ENCODE measurements around the gene GPR157. TPM values are rescaled to one million over a fixed set of nuclear protein-coding genes. Genes with fewer than 3 reads are reported as not detected.

Gene GPR157
- total and polyA plus RNA-seq, 2 of the 13 experiments (the other 11 are each of a cell fraction or from before 2014, with no cell fraction given), result 10.1 to 19.2 TPM

GRCh38 chr1:9112961-9113880 is 15.7 kb downstream of the GPR157 start (continued):
- TF ChIP-seq KDM6A (CRISPR knock-in tag; IDR thresholded peaks at IDR 0.05; ENCODE audit: low read depth), result peak; percentile 96
- TF ChIP-seq MYNN (CRISPR knock-in tag; IDR thresholded peaks at IDR 0.05; ENCODE audit: low read depth), result no peak
- TF ChIP-seq SMC3 (IDR thresholded peaks at IDR 0.05; ENCODE audit: low read length), result no peak
- TF ChIP-seq PITX1 (CRISPR knock-in tag; IDR thresholded peaks at IDR 0.05), result peak; percentile 100
- TF ChIP-seq ZNF703 (CRISPR knock-in tag; IDR thresholded peaks at IDR 0.05; ENCODE audit: borderline replicate concordance), result 0 out of 2 replicates have a peak, but pooled peaks have one; percentile 71
- TF ChIP-seq MTA3 (CRISPR knock-in tag; IDR thresholded peaks at IDR 0.05), result no peak
- peak; percentile 77; the same call in 1 of the 2 replicates for TF ChIP-seq NR2F2 (IDR thresholded peaks at IDR 0.05; ENCODE audit: borderline replicate concordance, low read depth)
- TF ChIP-seq ARNTL (CRISPR knock-in tag; IDR thresholded peaks at IDR 0.05), result peak; percentile 94
- TF ChIP-seq ZNF660 (CRISPR knock-in tag; IDR thresholded peaks at IDR 0.05; ENCODE audit: borderline replicate concordance, low read depth), result no peak

DNA sequence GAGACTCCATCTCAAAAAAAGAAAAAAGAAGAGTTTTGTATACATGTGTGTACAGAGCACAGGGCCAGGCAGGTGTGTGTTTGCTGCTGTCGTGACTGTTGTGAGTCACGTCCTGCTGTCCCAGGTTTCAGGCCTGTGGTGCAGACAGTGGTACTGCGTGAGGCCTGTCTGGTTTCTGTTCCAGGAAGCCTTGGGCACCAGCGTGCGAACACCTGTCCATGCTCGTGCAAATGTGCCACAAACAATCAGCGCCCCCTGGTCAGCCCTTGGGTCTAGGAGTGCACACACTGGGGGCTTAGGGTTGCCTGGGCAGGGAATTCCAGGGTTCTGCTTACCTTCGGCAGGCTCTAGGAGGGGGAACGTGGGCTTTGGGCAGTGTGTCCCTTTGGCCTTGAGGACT is 16.9 kb downstream of the GPR157 start:
- intact Hi-C loops (cut with micrococcal nuclease; ENCODE audit: unreplicated experiment), result loop anchor here (1.0 to 5.0 kb wide), 3 partner anchors 16 to 120 kb away; partner anchors contain the start of gene H6PD
- in situ Hi-C loops (cut with HindIII; ENCODE audit: extremely low pct_ligation_motif_present, low pct_unique_long_range_greater_than_20kb), result loop anchor here (5.0 kb wide), 2 partner anchors 85 to 135 kb away; no protein-coding TSS in a partner anchor
- peak overlapping the region; percentile 72; the same call in 1 of the 2 replicates for H3K9ac ChIP-seq (ENCODE audit: insufficient read depth, low read depth, low read length)
- ATAC-seq (peak; percentile 7; the same call in 2 of the 3 replicates), DNase-seq (ENCODE audit: low spot score) (peak; percentile 27), FAIRE-seq (no peak)
- no peaks in the 10 kb centered on the region for H3K27me3 ChIP-seq (ENCODE audit: control insufficient read depth in 1 of 2, insufficient read depth in 2 of 2, low read length in 2 of 2)
- peak overlapping the region; percentile 96 for H3K27ac ChIP-seq (ENCODE audit: extremely low read length, insufficient read depth, low read length)
- H2AFZ ChIP-seq (ENCODE audit: low read length), result no peak overlapping the region
- peak overlapping the region; percentile 40 for H3K4me2 ChIP-seq (ENCODE audit: low read depth, low read length)
- no peak overlapping the region for H3K4me3 ChIP-seq (replicated peaks in 1 of 3; ENCODE audit: insufficient read depth in 1 of 3, low read depth in 2 of 3, low read length in 3 of 3)
- no peaks in the 10 kb centered on the region for H3K9me3 ChIP-seq (ENCODE audit: low read length)
- H3K36me3 ChIP-seq (replicated peaks in 1 of 2; ENCODE audit: control insufficient read depth in 1 of 2, insufficient read depth in 2 of 2, low read length in 2 of 2), result peaks cover 6 to 12% of the 10 kb centered on the region in 2 experiments; a peak in 4 of 5 replicates
- H3K4me1 ChIP-seq (ENCODE audit: insufficient read depth, low read length), result peaks cover 56% of the 10 kb centered on the region
- POLR2A ChIA-PET, result interaction anchor here (1.0 to 3.0 kb wide), 5 partner anchors 12 to 121 kb away, joined by 3 to 25 read pairs (median 4); partner anchors contain the start of gene GPR157
- 51% methylated on average over 5 of the region's 9 CpGs for WGBS (ENCODE audit: low lambda C conversion rate)
- H4K20me1 ChIP-seq (ENCODE audit: insufficient read depth, low read length), result no peaks in the 10 kb centered on the region
- no TSS peak for BruUV-seq (replicated peaks)
- CTCF ChIA-PET (ENCODE audit: low intra/inter-chr PET ratio, low total read pairs), result interaction anchor here (1.0 kb wide), 1 partner anchor 82 kb away, joined by 3 read pairs; no protein-coding TSS in a partner anchor
- peaks cover 3% of the 10 kb centered on the region for H3K79me2 ChIP-seq (ENCODE audit: insufficient read depth, low read length)
- TF ChIP-seq, protein P1, sequence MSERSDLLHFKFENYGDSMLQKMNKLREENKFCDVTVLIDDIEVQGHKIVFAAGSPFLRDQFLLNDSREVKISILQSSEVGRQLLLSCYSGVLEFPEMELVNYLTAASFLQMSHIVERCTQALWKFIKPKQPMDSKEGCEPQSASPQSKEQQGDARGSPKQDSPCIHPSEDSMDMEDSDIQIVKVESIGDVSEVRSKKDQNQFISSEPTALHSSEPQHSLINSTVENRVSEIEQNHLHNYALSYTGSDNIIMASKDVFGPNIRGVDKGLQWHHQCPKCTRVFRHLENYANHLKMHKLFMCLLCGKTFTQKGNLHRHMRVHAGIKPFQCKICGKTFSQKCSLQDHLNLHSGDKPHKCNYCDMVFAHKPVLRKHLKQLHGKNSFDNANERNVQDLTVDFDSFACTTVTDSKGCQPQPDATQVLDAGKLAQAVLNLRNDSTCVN (CRISPR knock-in tag; IDR thresholded peaks at IDR 0.05; ENCODE audit: borderline replicate concordance), result 0 out of 2 replicates have a peak, but pooled peaks have one; percentile 41
- TF ChIP-seq ZNF274 (CRISPR knock-in tag; IDR thresholded peaks at IDR 0.05) (peak; percentile 56; the same call in 1 of the 2 replicates), RARA (CRISPR knock-in tag; IDR thresholded peaks at IDR 0.05) (0 out of 2 replicates have a peak, but pooled peaks have one; percentile 29), MED1 (CRISPR knock-in tag; IDR thresholded peaks at IDR 0.05) (0 out of 2 replicates have a peak, but pooled peaks have one; percentile 11), BRD4 (CRISPR knock-in tag; IDR thresholded peaks at IDR 0.05) (0 out of 2 replicates have a peak, but pooled peaks have one; percentile 30), ZNF569 (CRISPR knock-in tag; IDR thresholded peaks at IDR 0.05; ENCODE audit: borderline replicate concordance) (no peak), FOXP1 (IDR thresholded peaks at IDR 0.05) (no peak), FOXP1 (CRISPR knock-in tag; IDR thresholded peaks at IDR 0.05) (0 out of 2 replicates have a peak, but pooled peaks have one; percentile 31), TEAD3 (CRISPR knock-in tag; optimal IDR thresholded peaks at IDR 0.05; ENCODE audit: borderline replicate concordance) (peak; percentile 44), NFKB2 (CRISPR knock-in tag; IDR thresholded peaks at IDR 0.05; ENCODE audit: borderline replicate concordance) (0 out of 2 replicates have a peak, but pooled peaks have one; percentile 9), HNF4G (IDR thresholded peaks at IDR 0.05; ENCODE audit: borderline replicate concordance, low read depth, low read length) (0 out of 2 replicates have a peak, but pooled peaks have one; percentile 6), HNF4G (CRISPR knock-in tag; IDR thresholded peaks at IDR 0.05; ENCODE audit: borderline replicate concordance, low read depth) (no peak), TERF1 (CRISPR knock-in tag; IDR thresholded peaks at IDR 0.05) (no peak)

Data from HepG2 (cell line).